Pancreas (tissue), 10 donors: ENCODE measurements around the gene GDF10. TPM values are rescaled to one million over a fixed set of nuclear protein-coding genes. Genes with fewer than 3 reads are reported as not detected.

ENCODE experiments used
- ATAC-seq, 4 donors: fragments of 200-7000 bp; cut with Tn5 transposase; one replicate each; pipeline versions ENCODE4 v1.8.0 to v1.9.1; 2020; ENCODE audit warnings: mild to moderate bottlenecking in 4 of 4, moderate library complexity in 4 of 4
- DNase-seq, 6 donors: peaks; one replicate each; pipeline ENCODE4 v3.0.0-alpha.2; 2020
- FAIRE-seq: peaks from 2 replicates; lab custom pipeline; 2012; peaks lifted over from hg19 to GRCh38; lab: Jason Lieb, UNC
- H3K27ac ChIP-seq, 4 donors: fragments of 200-600 bp; sonication (generic); 1 replicate in 3 of 4; 2 replicates in 1 of 4; pipeline versions ENCODE4 v1.5.0 to v1.8.0; 2020
- H3K27me3 ChIP-seq, 4 donors: fragments of 200-600 bp; one replicate each; pipeline ENCODE4 v1.8.0; 2021
- H3K36me3 ChIP-seq, 3 donors: fragments of 200-600 bp; sonication (generic) in 1 of 3; one replicate each; pipeline versions ENCODE4 v1.5.0 to v1.8.0; 2020 to 2021
- H3K4me1 ChIP-seq, 3 donors: fragments of 200-600 bp; one replicate each; pipeline ENCODE4 v1.8.0; 2021
- H3K4me3 ChIP-seq, 4 donors: fragments of 200-600 bp; sonication (generic) in 2 of 4; one replicate each; pipeline versions ENCODE4 v1.5.0 to v1.8.0; 2020 to 2021
- H3K9me3 ChIP-seq, 4 donors: fragments of 200-600 bp; one replicate each; pipeline ENCODE4 v1.8.0; 2021
- CTCF ChIP-seq, 4 donors: fragments of 200-600 bp; sonication (generic) in 3 of 4; IDR thresholded peaks; one replicate each; pipeline versions ENCODE4 v1.5.0 to v1.8.0; 2021; ENCODE audit warnings: antibody characterized with exemption in 4 of 4
- WGBS, 2 donors: extraction: QIAGEN DNeasy Blood & Tissue Kit; methylation state at CpG; one replicate each; pipeline ENCODE4 v1.1.7; 2013; 5-methylcytosine and 5-hydroxymethylcytosine counted together
- intact Hi-C, 3 donors: fragments of 100-400 bp; cut with DNase I; formaldehyde crosslinking; loops; one replicate each; pipeline versions ENCODE4 v1.11.1 to v1.14.2; 2022
- polyA plus RNA-seq, 2 donors: library from polyadenylated mRNA; stranded (reverse); fragments of 200-250 nt; gene quantifications; one replicate each; pipeline ENCODE4 v1.2.3, GENCODE V29; 2013
- total RNA-seq, 6 donors: library from RNA; stranded (reverse); fragmentation: NEBNext Ultra II Directional in 4 of 6; extraction: Animal tissue kit (Norgen Biotek cat#: 25700) in 4 of 6; gene quantifications; one replicate each; pipeline versions ENCODE4 v1.2.1 to v1.2.4, GENCODE V29; 2021 to 2023
- donor health status: healthy with polysubstance abuse.
- donor health status: DM: no; HTN: no; CAD: no; lungs with moderate emphysema.
- donor health status: DM: no; HTN: no; CAD: no.
- donor health status: control.
- donor health status: control.
- donor health status: Bipolar disorder and iron deficiency.
- donor health status: DM: yes; HTN: yes; CAD: no.
- donor health status: DM: no; HTN: no; CAD: no.
- donor health status: DM: no; HTN: no; CAD: no.
- donor health status: DM: yes; HTN: yes; CAD: no.

Gene GDF10
- total and polyA plus RNA-seq, 8 donors: 2.0 to 13.7 (median 8.8) TPM

- DNase-seq (no peak), FAIRE-seq (no peak), ATAC-seq (no peak)
- Histone ChIP-seq H3K36me3 (no peaks in the 10 kb centered on the region), H3K9me3 (no peaks in the 10 kb centered on the region), H3K4me1 (no peaks in the 10 kb centered on the region), H3K4me3 (no peak overlapping the region), H3K27me3 (no peaks in the 10 kb centered on the region), H3K27ac (no peak overlapping the region)
- WGBS, 2 donors: 96 to 99% methylated on average over 9 of the region's 9 CpGs
- no peak for TF ChIP-seq CTCF (IDR thresholded peaks at IDR 0.05)
- intact Hi-C loops: no loop called here
Measured at GRCh38 chr10:47331491-47331890, 31.5 kb downstream of the GDF10 start.

- DNase-seq (no peak), ATAC-seq (no peak), FAIRE-seq (no peak)
- intact Hi-C loops: no loop called here
- no peaks in the 10 kb centered on the region for H3K9me3 ChIP-seq
- 80 to 84% methylated on average over 7 of the region's 7 CpGs for WGBS, 2 donors
- H3K27ac ChIP-seq: no peak overlapping the region
- no peaks in the 10 kb centered on the region for H3K4me1 ChIP-seq
- H3K4me3 ChIP-seq: no peak overlapping the region
- H3K27me3 ChIP-seq: no peaks in the 10 kb centered on the region
- no peak for TF ChIP-seq CTCF (IDR thresholded peaks at IDR 0.05)
- H3K36me3 ChIP-seq: no peaks in the 10 kb centered on the region
Measured at GRCh38 chr10:47331954-47332353, 32.0 kb downstream of the GDF10 start.

GRCh38 chr10:47332371-47332770 lies 32.4 kb downstream of the GDF10 start:
- ATAC-seq (no peak), FAIRE-seq (no peak), DNase-seq (no peak)
- H3K9me3 ChIP-seq: no peaks in the 10 kb centered on the region
- no peak overlapping the region for H3K27ac ChIP-seq
- 80 to 84% methylated on average over 3 of the region's 3 CpGs for WGBS, 2 donors
- TF ChIP-seq CTCF (IDR thresholded peaks at IDR 0.05): no peak
- intact Hi-C loops: no loop called here
- no peak overlapping the region for H3K4me3 ChIP-seq
- no peaks in the 10 kb centered on the region for H3K4me1 ChIP-seq
- H3K27me3 ChIP-seq: no peaks in the 10 kb centered on the region
- no peaks in the 10 kb centered on the region for H3K36me3 ChIP-seq

GRCh38 chr10:47332946-47333345 lies 32.9 kb downstream of the GDF10 start:
- H3K27me3 ChIP-seq: no peaks in the 10 kb centered on the region
- no peak overlapping the region for H3K4me3 ChIP-seq
- DNase-seq (no peak), ATAC-seq (no peak), FAIRE-seq (no peak)
- no peak overlapping the region for H3K27ac ChIP-seq
- no peaks in the 10 kb centered on the region for H3K36me3 ChIP-seq
- H3K4me1 ChIP-seq: no peaks in the 10 kb centered on the region
- TF ChIP-seq CTCF (IDR thresholded peaks at IDR 0.05): no peak
- H3K9me3 ChIP-seq: no peaks in the 10 kb centered on the region
- intact Hi-C loops: no loop called here
- WGBS, 2 donors: 86 to 88% methylated on average over 3 of the region's 3 CpGs

GRCh38 chr10:47333532-47333931 lies 33.5 kb downstream of the GDF10 start:
- ATAC-seq (no peak), DNase-seq (no peak), FAIRE-seq (no peak)
- Histone ChIP-seq H3K27me3 (no peaks in the 10 kb centered on the region), H3K27ac (no peak overlapping the region), H3K9me3 (no peaks in the 10 kb centered on the region), H3K4me3 (no peak overlapping the region), H3K4me1 (no peaks in the 10 kb centered on the region), H3K36me3 (no peaks in the 10 kb centered on the region)
- intact Hi-C loops: no loop called here
- TF ChIP-seq CTCF (IDR thresholded peaks at IDR 0.05): no peak
- 72 to 84% methylated on average over 6 of the region's 6 CpGs for WGBS, 2 donors
